ENCODE measurements around the gene CAPN8.

- TF ChIP-seq, protein P1, sequence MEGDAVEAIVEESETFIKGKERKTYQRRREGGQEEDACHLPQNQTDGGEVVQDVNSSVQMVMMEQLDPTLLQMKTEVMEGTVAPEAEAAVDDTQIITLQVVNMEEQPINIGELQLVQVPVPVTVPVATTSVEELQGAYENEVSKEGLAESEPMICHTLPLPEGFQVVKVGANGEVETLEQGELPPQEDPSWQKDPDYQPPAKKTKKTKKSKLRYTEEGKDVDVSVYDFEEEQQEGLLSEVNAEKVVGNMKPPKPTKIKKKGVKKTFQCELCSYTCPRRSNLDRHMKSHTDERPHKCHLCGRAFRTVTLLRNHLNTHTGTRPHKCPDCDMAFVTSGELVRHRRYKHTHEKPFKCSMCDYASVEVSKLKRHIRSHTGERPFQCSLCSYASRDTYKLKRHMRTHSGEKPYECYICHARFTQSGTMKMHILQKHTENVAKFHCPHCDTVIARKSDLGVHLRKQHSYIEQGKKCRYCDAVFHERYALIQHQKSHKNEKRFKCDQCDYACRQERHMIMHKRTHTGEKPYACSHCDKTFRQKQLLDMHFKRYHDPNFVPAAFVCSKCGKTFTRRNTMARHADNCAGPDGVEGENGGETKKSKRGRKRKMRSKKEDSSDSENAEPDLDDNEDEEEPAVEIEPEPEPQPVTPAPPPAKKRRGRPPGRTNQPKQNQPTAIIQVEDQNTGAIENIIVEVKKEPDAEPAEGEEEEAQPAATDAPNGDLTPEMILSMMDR (IDR thresholded peaks at IDR 0.05): no peak
- no peak for TF ChIP-seq POLR2A (IDR thresholded peaks at IDR 0.05)
These were observed 46.8 kb downstream of the CAPN8 start for GRCh38 chr1:223618680-223619079.
